K562 (cell line): ENCODE measurements around the gene PSMA8. TPM values are rescaled to one million over a fixed set of nuclear protein-coding genes. Genes with fewer than 3 reads are reported as not detected.

ENCODE experiments used
- ATAC-seq: fragments of 200-7000 bp; cut with Tn5 transposase; 3 replicates; pipeline ENCODE4 v1.9.1; 2020; ENCODE audit warnings: moderate library complexity
- BruUV-seq: library from RNA; stranded (reverse); fragments of 400-500 nt; replicated peaks from 2 replicates; lab custom pipeline; 2021; lab: Mats Ljungman, UMichigan
- CTCF ChIA-PET: fragments of 300-600 bp; formaldehyde crosslinking; extraction: SDS; loops from one replicate; lab custom pipeline; 2021; ENCODE audit warnings: low intra/inter-chr PET ratio; lab: Yijun Ruan, JAX
- POLR2A ChIA-PET: fragments of 300-600, 350-650 bp; sonication (Branson Sonifier 250); formaldehyde crosslinking; extraction: SDS; loops from one replicate; lab custom pipeline; 2021; ENCODE audit warnings: antibody characterized with exemption, inconsistent platforms; lab: Yijun Ruan, JAX
- DNase-seq, 4 experiments: peaks; one replicate each; pipeline versions ENCODE4 v3.0.0 to v3.0.0-alpha.2; 2011 to 2018; ENCODE audit warnings: low spot score in 3 of 4, mixed read lengths in 3 of 4; ENCODE audit errors: extremely low read depth in 1 of 4
- FAIRE-seq: peaks from 2 replicates; lab custom pipeline; 2011; peaks lifted over from hg19 to GRCh38; lab: Jason Lieb, UNC
- H2AFZ ChIP-seq: 2 replicates; pipeline ENCODE4 v1.6.0; 2011; ENCODE audit warnings: low read depth, low read length, control low read depth, inconsistent platforms
- H3K27ac ChIP-seq: fragments of 200-600 bp; 3 replicates; pipeline ENCODE4 v1.8.0; 2011; ENCODE audit warnings: low read depth, mild to moderate bottlenecking, control low read depth, inconsistent platforms, low read length, moderate library complexity, mixed read lengths; ENCODE audit errors: extremely low read depth
- H3K27me3 ChIP-seq, 2 experiments: fragments of 300-600 bp in 1 of 2; 2 replicates in 1 of 2; 3 replicates in 1 of 2; pipeline versions ENCODE4 v1.6.0 to v1.8.0; 2011; ENCODE audit warnings: inconsistent platforms in 2 of 2, low read length in 2 of 2, mild to moderate bottlenecking in 1 of 2, mixed read lengths in 1 of 2, moderate library complexity in 1 of 2; ENCODE audit not compliant: control insufficient read depth in 2 of 2, insufficient read depth in 2 of 2
- H3K36me3 ChIP-seq: fragments of 300-600 bp; 3 replicates; pipeline ENCODE4 v1.8.0; 2011; ENCODE audit warnings: mild to moderate bottlenecking, low read length, inconsistent platforms; ENCODE audit not compliant: control insufficient read depth, insufficient read depth
- H3K4me1 ChIP-seq, 2 experiments: fragments of 200-600 bp in 1 of 2; replicated peaks in 1 of 2; 2 replicates in 1 of 2; 3 replicates in 1 of 2; pipeline versions ENCODE4 v1.5.1 to v1.8.0; 2011; ENCODE audit warnings: inconsistent platforms in 2 of 2, low read length in 2 of 2, mild to moderate bottlenecking in 1 of 2, mixed read lengths in 1 of 2, moderate library complexity in 1 of 2; ENCODE audit not compliant: control insufficient read depth in 2 of 2, insufficient read depth in 2 of 2
- H3K4me2 ChIP-seq: 2 replicates; pipeline ENCODE4 v1.6.1; 2011; ENCODE audit warnings: low read length, control low read depth, inconsistent platforms, mixed read lengths; ENCODE audit not compliant: insufficient read depth
- H3K4me3 ChIP-seq: fragments of 200-600 bp; sonication (generic), shearing (Covaris generic); 2 replicates; pipeline ENCODE4 v1.5.1; 2016; ENCODE audit warnings: control low read depth, inconsistent platforms
- H3K79me2 ChIP-seq: fragments of 200-600 bp; 3 replicates; pipeline ENCODE4 v1.8.0; 2011; ENCODE audit warnings: low read length, inconsistent platforms; ENCODE audit not compliant: control insufficient read depth, insufficient read depth
- H3K9ac ChIP-seq, 2 experiments: 2 replicates each; pipeline versions ENCODE4 v1.6.0 to v1.6.1; 2011; ENCODE audit warnings: low read depth in 2 of 2, low read length in 2 of 2, control low read depth in 1 of 2, inconsistent platforms in 1 of 2, mild to moderate bottlenecking in 1 of 2, mixed read lengths in 1 of 2; ENCODE audit not compliant: insufficient read depth in 1 of 2
- H3K9me1 ChIP-seq: one replicate; pipeline ENCODE4 v1.6.0; 2011; ENCODE audit warnings: inconsistent platforms, mild to moderate bottlenecking, low read length, moderate library complexity; ENCODE audit not compliant: control insufficient read depth, insufficient read depth
- H3K9me3 ChIP-seq: replicated peaks from 2 replicates; pipeline ENCODE4 v1.5.1; 2011; ENCODE audit warnings: low read depth, low read length, inconsistent platforms; ENCODE audit not compliant: control insufficient read depth, insufficient read depth
- H4K20me1 ChIP-seq: replicated peaks from 2 replicates; pipeline ENCODE4 v1.6.1; 2011; ENCODE audit warnings: low read length, inconsistent platforms, mixed read lengths; ENCODE audit not compliant: control insufficient read depth, insufficient read depth
- BDP1 ChIP-seq: IDR thresholded peaks from 3 replicates; pipeline ENCODE4 v1.6.1; 2011; ENCODE audit not compliant: insufficient read length, insufficient read depth
- CBX2 ChIP-seq: fragments of 200-600 bp; sonication (generic); IDR thresholded peaks from one replicate; pipeline ENCODE4 v1.6.1; 2012; ENCODE audit warnings: mild to moderate bottlenecking, low read length, inconsistent platforms; ENCODE audit not compliant: insufficient read depth, poor library complexity, severe bottlenecking
- CHCHD3 ChIP-seq: fragments of 250-450 bp; sonication (Bioruptor Pico); IDR thresholded peaks from 2 replicates; pipeline ENCODE4 v2.1.2; 2022; ENCODE audit warnings: mild to moderate bottlenecking
- E2F1 ChIP-seq: sonication (generic); formaldehyde crosslinking; IDR thresholded peaks from 2 replicates; pipeline ENCODE4 v1.8.1; 2023; ENCODE audit warnings: mild to moderate bottlenecking, missing genetic modification reagents, moderate library complexity
- HNRNPLL ChIP-seq: fragments of 200-400 bp; formaldehyde crosslinking; IDR thresholded peaks from 2 replicates; pipeline ENCODE4 v1.6.1; 2017; ENCODE audit warnings: low read length, low read depth, mild to moderate bottlenecking; ENCODE audit not compliant: poor library complexity, severe bottlenecking
- MAZ ChIP-seq, 2 experiments: fragments of 450-650 bp in 1 of 2; sonication (generic) in 1 of 2; formaldehyde crosslinking; IDR thresholded peaks in 1 of 2; conservative IDR thresholded peaks in 1 of 2; 2 replicates each; pipeline versions ENCODE4 v1.4.0 to v1.5.0; 2020; ENCODE audit warnings: mild to moderate bottlenecking in 1 of 2, missing genetic modification reagents in 1 of 2
- POLR2H ChIP-seq: IDR thresholded peaks from 2 replicates; pipeline ENCODE4 v1.6.1; 2016; ENCODE audit warnings: missing genetic modification characterization, low read depth, mild to moderate bottlenecking, control low read depth, missing compliant biosample characterization, moderate library complexity
- ZHX1 ChIP-seq: fragments of 150-350 bp; conservative IDR thresholded peaks from 2 replicates; pipeline ENCODE4 v1.6.1; 2014; ENCODE audit warnings: low read length
- ZKSCAN8 ChIP-seq: fragments of 200-800 bp; sonication (Bioruptor generic); IDR thresholded peaks from 2 replicates; pipeline ENCODE4 v1.6.1; 2016; ENCODE audit warnings: missing genetic modification characterization, missing compliant biosample characterization
- ZNF133 ChIP-seq: fragments of 250-450 bp; sonication (Bioruptor Pico); IDR thresholded peaks from 2 replicates; pipeline ENCODE4 v1.4.0; 2020; ENCODE audit warnings: mild to moderate bottlenecking
- ZNF134 ChIP-seq: fragments of 250-450 bp; sonication (Bioruptor Pico); conservative IDR thresholded peaks from 2 replicates; pipeline ENCODE4 v1.4.0; 2020
- ZNF41 ChIP-seq: fragments of 250-450 bp; sonication (Bioruptor Pico); conservative IDR thresholded peaks from 2 replicates; pipeline ENCODE4 v1.4.0; 2020; ENCODE audit warnings: mild to moderate bottlenecking
- WGBS: fragments of 100-300 bp; shearing (Covaris generic); methylation state at CpG from one replicate; pipeline ENCODE4 v1.1.6; 2016; ENCODE audit warnings: low coverage, mixed read lengths; ENCODE audit not compliant: insufficient coverage; ENCODE audit errors: missing lambda C conversion rate; 5-methylcytosine and 5-hydroxymethylcytosine counted together
- in situ Hi-C: fragments of 300-500 bp; cut with MboI; formaldehyde crosslinking; loops from 4 replicates; pipeline ENCODE4 v1.15.0; 2018; ENCODE audit warnings: inconsistent platforms, mixed read lengths
- intact Hi-C: fragments of 100-400 bp; cut with micrococcal nuclease; formaldehyde crosslinking; loops from 2 replicates; pipeline ENCODE4 v1.14.2; 2022
- polyA plus RNA-seq, 8 experiments: library from polyadenylated mRNA; depleted of rRNA in 4 of 8; stranded (reverse) in 5 of 8; unstranded in 3 of 8; fragments of >200 nt; fragmentation: Nextera tagmentation in 2 of 8; fragmentation: Illumina TruSeq in 1 of 8; extraction: Ambion mirVana in 2 of 8; extraction: Trizol in 1 of 8; gene quantifications; 2 replicates each; pipeline versions ENCODE4 v1.2.1 to v1.2.3, GENCODE V29; 2011 to 2014; ENCODE audit warnings: inconsistent platforms in 1 of 8, missing spikeins in 1 of 8
- total RNA-seq, 7 experiments: library from RNA; depleted of rRNA in 6 of 7; stranded (reverse); fragments of >200 nt in 6 of 7; fragmentation: Illumina TruSeq in 2 of 7; extraction: Trizol in 2 of 7; gene quantifications; 2 replicates each; pipeline versions ENCODE4 v1.2.1 to v1.2.3, GENCODE V29; 2011 to 2021; ENCODE audit warnings: low replicate concordance in 1 of 7

The PSMA8 gene
- total and polyA plus RNA-seq, 9 of the 15 experiments (the other 6 are each of a cell fraction or from before 2014, with no cell fraction given): not detected

- H3K9ac ChIP-seq: peak overlapping the region; percentile 14 to 81; a peak in 2 of 4 replicates
- FAIRE-seq: peak; percentile 15
- no peak for ATAC-seq
- peaks cover 6% of the 10 kb centered on the region for H4K20me1 ChIP-seq
- peak overlapping the region; percentile 77; the same call in 1 of the 2 replicates for H3K4me3 ChIP-seq
- H3K4me2 ChIP-seq: peak overlapping the region; percentile 97
- H3K27ac ChIP-seq: no peak overlapping the region; the same call in 2 of the 3 replicates
- H3K9me3 ChIP-seq: no peaks in the 10 kb centered on the region
- ChIA-PET CTCF (no interaction called here), POLR2A (interaction anchor here (0.6 to 4.2 kb wide), 6 partner anchors 10 to 33 kb away, joined by 3 to 30 read pairs (median 4); no protein-coding TSS in a partner anchor)
- WGBS: 7% methylated on average over 3 of the region's 3 CpGs
- peaks cover 41% of the 10 kb centered on the region for H3K36me3 ChIP-seq
- intact Hi-C loops (no loop called here), in situ Hi-C loops (no loop called here)
- peak in 2 of 4 experiments; percentile 41 to 59 for DNase-seq
- no peaks in the 10 kb centered on the region for H3K9me1 ChIP-seq
- no peak overlapping the region for H2AFZ ChIP-seq
- peaks cover 15 to 21% of the 10 kb centered on the region in 2 experiments; a peak in 4 of 5 replicates for H3K4me1 ChIP-seq
- BruUV-seq: TSS peak; percentile 24
- no peaks in the 10 kb centered on the region for H3K27me3 ChIP-seq
- H3K79me2 ChIP-seq: peaks cover 70% of the 10 kb centered on the region
- TF ChIP-seq ZNF134 (CRISPR knock-in tag) (no peak), CHCHD3 (CRISPR knock-in tag) (no peak), E2F1 (CRISPR knock-in tag) (no peak), ZNF41 (CRISPR knock-in tag) (no peak), ZHX1 (no peak), MAZ (CRISPR knock-in tag; conservative IDR thresholded peaks at IDR 0.05 in 1 of 2, IDR thresholded peaks at IDR 0.05 in 1 of 2) (no peak), ZKSCAN8 (CRISPR knock-in tag) (no peak), HNRNPLL (no peak), POLR2H (tag) (no peak), ZNF133 (CRISPR knock-in tag) (no peak), CBX2 (no peak), BDP1 (no peak)
These were observed 45.2 kb upstream of the PSMA8 start for GRCh38 chr18:26088487-26088886.
